ENCODE data around the gene SERP2.
A peak's percentile ranks its signal among the peaks of the same experiment; 100 is the strongest.

Gene SERP2

GRCh38 chr13:44435919-44436510, 62.4 kb downstream of the SERP2 start:
- no peak for DNase-seq

- peak; percentile 85 to 87 for DNase-seq
These were observed 63.1 kb downstream of the SERP2 start for GRCh38 chr13:44436589-44437337.

GRCh38 chr13:44437356-44438233, 64.0 kb downstream of the SERP2 start:
- peak in 1 of 2 experiments; percentile 57 for DNase-seq

- no peak for DNase-seq
These were observed 64.6 kb downstream of the SERP2 start for GRCh38 chr13:44438234-44438579.

- no peak for DNase-seq
These were observed 65.9 kb downstream of the SERP2 start for GRCh38 chr13:44439452-44440024.

- DNase-seq, result no peak
These were observed 66.5 kb downstream of the SERP2 start for GRCh38 chr13:44440046-44440608.

Measured in SHP77 (cell line).